ENCODE measurements around the gene TBC1D8. TPM values are rescaled to one million over a fixed set of nuclear protein-coding genes. Genes with fewer than 3 reads are reported as not detected.
"Not testable (repeated sequence)": the region's sequence is repeated elsewhere in the genome, so short reads cannot be mapped to it uniquely, and the experiment has no call there.

The TBC1D8 gene
- total RNA-seq, 4 donors from 2014 or later, result 77.6 to 511 (median 239) TPM

DNA sequence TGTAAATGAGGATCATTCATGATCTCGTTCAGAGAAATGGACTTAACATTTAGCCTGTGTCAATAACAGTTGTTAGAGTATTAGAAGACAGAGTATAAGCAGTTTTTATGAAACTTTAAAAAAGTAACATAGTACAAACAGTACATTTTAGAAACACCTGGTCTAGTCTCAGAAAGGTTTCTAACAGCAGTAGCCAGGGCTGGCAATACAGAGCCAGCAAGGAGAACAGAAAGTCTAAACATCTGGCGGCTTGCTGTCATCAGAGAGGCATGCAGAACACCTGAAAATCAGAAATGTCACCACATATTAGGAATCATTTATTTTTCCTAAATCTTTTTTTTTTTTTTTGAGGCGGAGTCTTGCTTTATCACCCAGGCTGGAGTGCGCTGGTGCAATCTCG, 99.0 kb downstream of the TBC1D8 start:
- no peak for DNase-seq
- Histone ChIP-seq H3K36me3 (peaks cover 0 to 59% (median 0%) of the 10 kb centered on the region in 3 donors), H3K27ac (no peak overlapping the region), H3K27me3 (no peaks in the 10 kb centered on the region), H3K4me1 (no peaks in the 10 kb centered on the region), H3K9me3 (no peaks in the 10 kb centered on the region), H3K4me3 (no peak overlapping the region)
- TF ChIP-seq, protein P1, sequence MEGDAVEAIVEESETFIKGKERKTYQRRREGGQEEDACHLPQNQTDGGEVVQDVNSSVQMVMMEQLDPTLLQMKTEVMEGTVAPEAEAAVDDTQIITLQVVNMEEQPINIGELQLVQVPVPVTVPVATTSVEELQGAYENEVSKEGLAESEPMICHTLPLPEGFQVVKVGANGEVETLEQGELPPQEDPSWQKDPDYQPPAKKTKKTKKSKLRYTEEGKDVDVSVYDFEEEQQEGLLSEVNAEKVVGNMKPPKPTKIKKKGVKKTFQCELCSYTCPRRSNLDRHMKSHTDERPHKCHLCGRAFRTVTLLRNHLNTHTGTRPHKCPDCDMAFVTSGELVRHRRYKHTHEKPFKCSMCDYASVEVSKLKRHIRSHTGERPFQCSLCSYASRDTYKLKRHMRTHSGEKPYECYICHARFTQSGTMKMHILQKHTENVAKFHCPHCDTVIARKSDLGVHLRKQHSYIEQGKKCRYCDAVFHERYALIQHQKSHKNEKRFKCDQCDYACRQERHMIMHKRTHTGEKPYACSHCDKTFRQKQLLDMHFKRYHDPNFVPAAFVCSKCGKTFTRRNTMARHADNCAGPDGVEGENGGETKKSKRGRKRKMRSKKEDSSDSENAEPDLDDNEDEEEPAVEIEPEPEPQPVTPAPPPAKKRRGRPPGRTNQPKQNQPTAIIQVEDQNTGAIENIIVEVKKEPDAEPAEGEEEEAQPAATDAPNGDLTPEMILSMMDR (IDR thresholded peaks at IDR 0.05), result no peak
- TF ChIP-seq POLR2A (IDR thresholded peaks at IDR 0.05), result no peak

DNA sequence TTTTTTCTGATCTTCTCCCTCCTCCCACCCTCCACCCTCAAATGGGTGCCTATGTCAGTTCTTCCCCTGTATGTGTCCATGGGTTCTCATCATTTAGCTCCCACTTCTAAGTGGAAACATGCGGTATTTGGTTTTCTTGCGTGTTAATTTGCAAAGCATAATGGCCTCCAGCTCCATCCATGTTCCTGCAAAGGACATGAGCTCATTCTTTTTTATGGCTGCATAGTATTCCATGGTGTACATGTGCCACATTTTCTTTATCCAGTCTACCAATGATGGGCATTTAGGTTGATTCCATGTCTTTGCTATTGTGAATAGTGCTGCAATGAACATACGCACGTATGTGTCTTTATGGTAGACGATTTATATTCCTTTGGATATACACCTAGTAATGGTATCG, 100.3 kb downstream of the TBC1D8 start:
- DNase-seq, H3K4me1 ChIP-seq, H3K27me3 ChIP-seq, H3K27ac ChIP-seq, H3K9me3 ChIP-seq, H3K4me3 ChIP-seq: not testable (repeated sequence)
- peaks cover 0 to 53% (median 0%) of the 10 kb centered on the region in 3 donors for H3K36me3 ChIP-seq

DNA sequence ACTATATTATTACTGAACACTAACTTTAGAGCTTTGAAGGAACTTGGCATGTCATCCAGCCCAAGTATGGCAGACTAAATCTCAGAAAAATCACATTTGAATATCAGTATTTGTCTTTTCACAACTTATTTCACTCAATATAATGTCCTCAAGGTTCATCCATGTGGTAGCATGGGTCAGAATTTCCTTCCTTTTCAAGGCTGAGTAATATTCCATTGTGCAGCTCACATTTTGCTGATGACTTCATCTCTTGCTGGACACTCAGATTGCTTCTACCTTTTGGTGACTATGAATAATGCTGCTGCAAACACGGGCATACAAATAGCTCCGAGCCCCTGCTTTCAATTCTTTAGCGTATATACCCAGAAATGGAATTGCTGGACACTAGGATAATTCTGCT, 102.4 kb downstream of the TBC1D8 start:
- peaks cover 0 to 46% (median 0%) of the 10 kb centered on the region in 3 donors for H3K36me3 ChIP-seq
- H3K9me3 ChIP-seq, result no peaks in the 10 kb centered on the region
- no peak overlapping the region for H3K4me3 ChIP-seq
- no peak overlapping the region for H3K27ac ChIP-seq
- H3K27me3 ChIP-seq, result no peaks in the 10 kb centered on the region
- TF ChIP-seq POLR2A (IDR thresholded peaks at IDR 0.05), result no peak
- TF ChIP-seq, protein P1 (IDR thresholded peaks at IDR 0.05), result no peak
- DNase-seq, result no peak
- H3K4me1 ChIP-seq, result no peaks in the 10 kb centered on the region

DNA sequence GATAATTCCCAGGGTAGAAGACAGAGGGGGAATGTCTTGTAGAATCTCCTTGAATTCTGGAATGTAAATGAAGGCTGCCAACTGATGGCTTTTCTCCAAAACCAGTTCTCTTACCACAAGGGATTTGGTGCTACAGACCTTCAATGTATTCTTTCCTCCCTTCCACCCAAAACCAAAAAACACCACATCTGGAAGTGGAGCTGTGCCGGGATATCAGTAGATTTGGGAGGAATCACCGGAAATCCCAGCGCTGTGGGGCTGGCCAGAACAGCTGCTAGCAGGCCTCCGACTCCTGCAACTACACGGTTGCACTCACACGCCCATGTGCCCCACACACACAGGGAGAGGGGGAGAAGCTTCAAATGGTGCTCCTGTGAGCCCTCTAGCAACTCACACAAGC, 103.4 kb downstream of the TBC1D8 start:
- Histone ChIP-seq H3K4me3 (no peak overlapping the region), H3K36me3 (peaks cover 0 to 38% (median 0%) of the 10 kb centered on the region in 3 donors), H3K27ac (no peak overlapping the region), H3K27me3 (no peaks in the 10 kb centered on the region), H3K9me3 (no peaks in the 10 kb centered on the region), H3K4me1 (no peaks in the 10 kb centered on the region)
- TF ChIP-seq, protein P1 (IDR thresholded peaks at IDR 0.05), result no peak
- no peak for TF ChIP-seq POLR2A (IDR thresholded peaks at IDR 0.05)
- peak in 1 of 3 donors; percentile 35 for DNase-seq

DNA sequence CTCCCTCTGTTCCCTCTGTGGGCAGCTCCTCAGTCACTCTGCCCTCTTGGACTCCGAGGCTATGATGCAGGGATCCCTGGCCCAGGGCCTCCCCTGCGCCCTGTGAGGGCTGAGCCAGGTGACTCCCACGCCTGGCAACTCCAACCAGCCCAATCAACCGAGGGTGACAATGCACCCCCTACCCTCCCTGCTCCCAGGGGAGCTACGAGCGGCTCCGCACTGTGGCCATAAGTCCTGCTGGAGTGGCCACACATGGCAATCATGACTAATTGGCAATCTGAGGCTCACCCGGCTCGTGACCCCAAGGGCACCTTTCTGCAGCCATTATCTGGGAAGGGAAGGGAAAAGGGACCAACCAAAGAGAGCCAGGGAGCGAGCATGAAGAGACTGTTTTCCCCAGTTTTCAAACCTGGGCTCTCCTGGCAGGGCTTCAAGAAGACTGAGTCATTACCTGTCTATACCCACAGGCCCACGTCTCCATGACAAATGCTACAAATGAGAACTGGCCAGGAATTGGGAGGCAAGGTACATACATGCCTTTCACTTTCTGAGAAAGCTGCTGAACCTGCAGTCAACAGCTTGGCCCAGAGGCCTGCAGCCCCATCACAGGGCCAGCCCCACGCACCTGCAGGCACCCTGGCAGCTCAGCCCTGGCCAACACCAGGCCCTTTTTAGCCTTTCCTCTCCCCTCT, 104.0 kb downstream of the TBC1D8 start:
- Histone ChIP-seq H3K9me3 (no peaks in the 10 kb centered on the region), H3K27me3 (no peaks in the 10 kb centered on the region), H3K27ac (no peak overlapping the region), H3K36me3 (peaks cover 0 to 38% (median 0%) of the 10 kb centered on the region in 3 donors), H3K4me3 (no peak overlapping the region), H3K4me1 (no peaks in the 10 kb centered on the region)
- peak in 1 of 3 donors; percentile 38 for DNase-seq
- TF ChIP-seq, protein P1 (IDR thresholded peaks at IDR 0.05), result no peak
- no peak for TF ChIP-seq POLR2A (IDR thresholded peaks at IDR 0.05)

DNA sequence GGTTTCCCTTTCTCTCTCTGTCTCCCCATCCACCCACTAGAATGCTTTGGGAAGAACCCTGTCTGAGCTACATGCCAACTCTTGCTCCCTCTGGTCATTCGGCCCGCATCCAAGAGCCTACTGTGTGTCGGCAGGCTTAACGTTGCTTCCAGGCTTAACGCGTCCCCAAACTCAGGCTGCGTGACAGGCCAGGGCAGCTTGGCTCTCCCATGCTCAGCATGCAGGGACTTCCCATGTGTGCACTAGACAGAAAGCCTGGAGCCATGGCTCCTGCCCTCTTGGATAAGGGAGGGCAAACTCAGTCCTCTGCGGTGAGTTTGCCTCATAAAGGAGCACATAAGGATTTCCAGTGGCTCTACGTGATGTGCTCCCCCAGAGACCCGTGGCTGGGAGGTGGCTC, 105.9 kb downstream of the TBC1D8 start:
- H3K27me3 ChIP-seq, result no peaks in the 10 kb centered on the region
- TF ChIP-seq POLR2A (IDR thresholded peaks at IDR 0.05), result no peak
- TF ChIP-seq, protein P1 (IDR thresholded peaks at IDR 0.05), result no peak
- DNase-seq, result peak in 1 of 3 donors; percentile 36
- peaks cover 0 to 32% (median 0%) of the 10 kb centered on the region in 3 donors for H3K36me3 ChIP-seq
- no peaks in the 10 kb centered on the region for H3K4me1 ChIP-seq
- H3K4me3 ChIP-seq, result no peak overlapping the region
- H3K9me3 ChIP-seq, result no peaks in the 10 kb centered on the region
- H3K27ac ChIP-seq, result no peak overlapping the region
